Endothelial cell of umbilical vein (primary cell): Measurements from ENCODE around the gene OLFML2B. TPM values are rescaled to one million over a fixed set of nuclear protein-coding genes. Genes with fewer than 3 reads are reported as not detected.

Experiments used
- BruUV-seq: library from RNA; stranded (reverse); fragments of 400-500 nt; replicated peaks from 2 replicates; lab custom pipeline; 2021; lab: Mats Ljungman, UMichigan
- CTCF ChIA-PET: fragments of 300-600, 350-600 bp; sonication (Branson Sonifier 250); formaldehyde crosslinking; loops from one replicate; lab custom pipeline; 2021; ENCODE audit warnings: antibody characterized with exemption, inconsistent platforms; lab: Charles Lee
- POLR2A ChIA-PET: fragments of 300-600, 350-600 bp; sonication (Branson Sonifier 250); formaldehyde crosslinking; loops from one replicate; lab custom pipeline; 2021; ENCODE audit warnings: antibody characterized with exemption, inconsistent platforms; lab: Charles Lee
- DNase-seq: peaks from one replicate; pipeline ENCODE4 v3.0.0-alpha.2; 2011; ENCODE audit warnings: low read depth, low spot score
- FAIRE-seq: peaks from 2 replicates; lab custom pipeline; 2011; peaks lifted over from hg19 to GRCh38; lab: Jason Lieb, UNC
- H2AFZ ChIP-seq: 2 replicates; pipeline ENCODE4 v1.6.0; 2012; ENCODE audit warnings: low read depth, low read length, control low read depth, inconsistent platforms
- H3K27ac ChIP-seq: 2 replicates; pipeline ENCODE4 v1.5.1; 2011; ENCODE audit warnings: low read depth, mild to moderate bottlenecking, control low read depth, low read length, moderate library complexity; ENCODE audit not compliant: insufficient read depth
- H3K27me3 ChIP-seq, 2 experiments: 2 replicates each; pipeline versions ENCODE4 v1.6.0 to v1.6.1; 2011; ENCODE audit warnings: low read length in 2 of 2, mixed read lengths in 1 of 2; ENCODE audit not compliant: control insufficient read depth in 2 of 2, insufficient read depth in 2 of 2
- H3K36me3 ChIP-seq, 2 experiments: 2 replicates in 1 of 2; 3 replicates in 1 of 2; pipeline ENCODE4 v1.5.1; 2011; ENCODE audit warnings: low read length in 2 of 2, mild to moderate bottlenecking in 1 of 2, moderate library complexity in 1 of 2; ENCODE audit not compliant: control insufficient read depth in 2 of 2, insufficient read depth in 2 of 2; ENCODE audit errors: extremely low read depth in 1 of 2
- H3K4me1 ChIP-seq: 3 replicates; pipeline ENCODE4 v1.5.1; 2011; ENCODE audit warnings: mild to moderate bottlenecking, low read length; ENCODE audit not compliant: control insufficient read depth, insufficient read depth; ENCODE audit errors: extremely low read depth
- H3K4me2 ChIP-seq: 2 replicates; pipeline ENCODE4 v1.6.1; 2011; ENCODE audit warnings: low read length, control low read depth, mixed read lengths; ENCODE audit not compliant: insufficient read depth
- H3K4me3 ChIP-seq, 3 experiments: fragments of 200-600 bp in 1 of 3; sonication (generic), shearing (Covaris generic) in 1 of 3; replicated peaks in 1 of 3; 2 replicates each; pipeline ENCODE4 v1.5.1; 2011 to 2016; ENCODE audit warnings: control low read depth in 3 of 3, low read length in 3 of 3, mild to moderate bottlenecking in 2 of 3, inconsistent platforms in 1 of 3, low read depth in 1 of 3, moderate library complexity in 1 of 3; ENCODE audit not compliant: insufficient read depth in 1 of 3
- H3K79me2 ChIP-seq: 2 replicates; pipeline ENCODE4 v1.6.0; 2012; ENCODE audit warnings: low read length, inconsistent platforms; ENCODE audit not compliant: control insufficient read depth, insufficient read depth
- H3K9ac ChIP-seq: replicated peaks from 2 replicates; pipeline ENCODE3; 2011; ENCODE audit warnings: low read length, control low read depth; ENCODE audit not compliant: insufficient read depth; ENCODE audit errors: extremely low read depth
- H3K9me1 ChIP-seq: replicated peaks from 3 replicates; pipeline ENCODE4 v1.6.0; 2011; ENCODE audit warnings: mild to moderate bottlenecking, low read length; ENCODE audit not compliant: control insufficient read depth, insufficient read depth; ENCODE audit errors: extremely low read depth
- H3K9me3 ChIP-seq: replicated peaks from 2 replicates; pipeline ENCODE4 v1.5.1; 2012; ENCODE audit warnings: low read length, inconsistent platforms; ENCODE audit not compliant: control insufficient read depth, insufficient read depth
- H4K20me1 ChIP-seq: replicated peaks from 2 replicates; pipeline ENCODE3; 2011; ENCODE audit warnings: mild to moderate bottlenecking, low read length; ENCODE audit not compliant: control insufficient read depth, insufficient read depth; ENCODE audit errors: extremely low read depth
- EZH2 ChIP-seq: IDR thresholded peaks from 2 replicates; pipeline ENCODE4 v1.6.1; 2012; ENCODE audit warnings: borderline replicate concordance, low read depth, mild to moderate bottlenecking, moderate library complexity, low read length, inconsistent platforms; ENCODE audit not compliant: severe bottlenecking
- FOS ChIP-seq: IDR thresholded peaks from 2 replicates; pipeline ENCODE4 v1.6.1; 2011; ENCODE audit warnings: mild to moderate bottlenecking, low read length, moderate library complexity, borderline replicate concordance; ENCODE audit not compliant: insufficient read depth
- GATA2 ChIP-seq: IDR thresholded peaks from 2 replicates; pipeline ENCODE4 v1.7.0; 2011; ENCODE audit warnings: low read depth, mild to moderate bottlenecking, moderate library complexity, mixed read lengths, low read length; ENCODE audit not compliant: insufficient read length, insufficient read depth
- JUN ChIP-seq: IDR thresholded peaks from 2 replicates; pipeline ENCODE4 v1.6.1; 2011; ENCODE audit warnings: borderline replicate concordance, low read depth; ENCODE audit not compliant: insufficient read length, insufficient read depth
- POLR2A ChIP-seq: IDR thresholded peaks from 2 replicates; pipeline ENCODE4 v1.6.1; 2012; ENCODE audit warnings: low read depth, mild to moderate bottlenecking, control low read depth, low read length
- POLR2AphosphoS5 ChIP-seq: IDR thresholded peaks from 2 replicates; pipeline ENCODE4 v1.6.1; 2012; ENCODE audit warnings: low read depth, mild to moderate bottlenecking, control low read depth, low read length, moderate library complexity; ENCODE audit not compliant: insufficient read depth
- dilution Hi-C: fragments of 300-500 bp; cut with MboI; formaldehyde crosslinking; loops from one replicate; pipeline ENCODE4 v1.15.0; 2019; ENCODE audit warnings: low sequenced_read_pairs; ENCODE audit not compliant: extremely low pct_ligation_motif_present
- intact Hi-C: fragments of 100-400 bp; cut with micrococcal nuclease; formaldehyde crosslinking; loops from one replicate; pipeline ENCODE4 v1.10.0; 2022
- polyA plus RNA-seq, 4 experiments: library from polyadenylated mRNA; depleted of rRNA in 3 of 4; stranded (reverse) in 3 of 4; unstranded in 1 of 4; fragments of >200 nt; gene quantifications; 2 replicates each; pipeline versions ENCODE4 v1.2.1 to v1.2.3, GENCODE V29; 2011 to 2012; ENCODE audit warnings: missing spikeins in 1 of 4
- total RNA-seq: library from RNA; stranded (reverse); gene quantifications from 2 replicates; pipeline ENCODE4 v1.2.3, GENCODE V29; 2021
- TF ChIP-seq, protein P1 (sequence below), 2 donors: IDR thresholded peaks; 1 replicate in 1 of 2; 2 replicates in 1 of 2; pipeline ENCODE4 v1.5.1; 2011; ENCODE audit warnings: low read length in 2 of 2, mild to moderate bottlenecking in 2 of 2, moderate library complexity in 2 of 2, control low read depth in 1 of 2, inconsistent platforms in 1 of 2, low read depth in 1 of 2; ENCODE audit not compliant: insufficient read depth in 1 of 2; ENCODE audit errors: extremely low read depth in 1 of 2

The OLFML2B gene
- total and polyA plus RNA-seq, 2 donors (not counting 3 experiments of a cell fraction or from before 2014, with no cell fraction given) = 0.58 to 0.62 TPM

- Histone ChIP-seq H3K9me3 (no peaks in the 10 kb centered on the region), H4K20me1 (no peaks in the 10 kb centered on the region), H3K27ac (no peak overlapping the region), H3K79me2 (no peaks in the 10 kb centered on the region), H3K9ac (no peak overlapping the region), H3K9me1 (no peaks in the 10 kb centered on the region), H3K4me2 (no peak overlapping the region), H3K4me3 (no peak overlapping the region), H3K27me3 (peaks cover 14 to 15% of the 10 kb centered on the region in 2 experiments), H3K36me3 (no peaks in the 10 kb centered on the region), H3K4me1 (no peaks in the 10 kb centered on the region), H2AFZ (no peak overlapping the region)
- ChIA-PET CTCF (no interaction called here), POLR2A (no interaction called here)
- no TSS peak for BruUV-seq
- intact Hi-C loops (no loop called here), dilution Hi-C loops (no loop called here)
- DNase-seq = no peak
- TF ChIP-seq, protein P1, sequence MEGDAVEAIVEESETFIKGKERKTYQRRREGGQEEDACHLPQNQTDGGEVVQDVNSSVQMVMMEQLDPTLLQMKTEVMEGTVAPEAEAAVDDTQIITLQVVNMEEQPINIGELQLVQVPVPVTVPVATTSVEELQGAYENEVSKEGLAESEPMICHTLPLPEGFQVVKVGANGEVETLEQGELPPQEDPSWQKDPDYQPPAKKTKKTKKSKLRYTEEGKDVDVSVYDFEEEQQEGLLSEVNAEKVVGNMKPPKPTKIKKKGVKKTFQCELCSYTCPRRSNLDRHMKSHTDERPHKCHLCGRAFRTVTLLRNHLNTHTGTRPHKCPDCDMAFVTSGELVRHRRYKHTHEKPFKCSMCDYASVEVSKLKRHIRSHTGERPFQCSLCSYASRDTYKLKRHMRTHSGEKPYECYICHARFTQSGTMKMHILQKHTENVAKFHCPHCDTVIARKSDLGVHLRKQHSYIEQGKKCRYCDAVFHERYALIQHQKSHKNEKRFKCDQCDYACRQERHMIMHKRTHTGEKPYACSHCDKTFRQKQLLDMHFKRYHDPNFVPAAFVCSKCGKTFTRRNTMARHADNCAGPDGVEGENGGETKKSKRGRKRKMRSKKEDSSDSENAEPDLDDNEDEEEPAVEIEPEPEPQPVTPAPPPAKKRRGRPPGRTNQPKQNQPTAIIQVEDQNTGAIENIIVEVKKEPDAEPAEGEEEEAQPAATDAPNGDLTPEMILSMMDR (IDR thresholded peaks at IDR 0.05; ENCODE audit: extremely low read depth in 1 of 2, insufficient read depth in 1 of 2, low read depth in 1 of 2, low read length in 2 of 2) = no peak
- TF ChIP-seq POLR2AphosphoS5 (no peak), JUN (no peak)
- FAIRE-seq = no peak
These were observed 10.4 kb downstream of the OLFML2B start for GRCh38 chr1:162013289-162013688.

DNA sequence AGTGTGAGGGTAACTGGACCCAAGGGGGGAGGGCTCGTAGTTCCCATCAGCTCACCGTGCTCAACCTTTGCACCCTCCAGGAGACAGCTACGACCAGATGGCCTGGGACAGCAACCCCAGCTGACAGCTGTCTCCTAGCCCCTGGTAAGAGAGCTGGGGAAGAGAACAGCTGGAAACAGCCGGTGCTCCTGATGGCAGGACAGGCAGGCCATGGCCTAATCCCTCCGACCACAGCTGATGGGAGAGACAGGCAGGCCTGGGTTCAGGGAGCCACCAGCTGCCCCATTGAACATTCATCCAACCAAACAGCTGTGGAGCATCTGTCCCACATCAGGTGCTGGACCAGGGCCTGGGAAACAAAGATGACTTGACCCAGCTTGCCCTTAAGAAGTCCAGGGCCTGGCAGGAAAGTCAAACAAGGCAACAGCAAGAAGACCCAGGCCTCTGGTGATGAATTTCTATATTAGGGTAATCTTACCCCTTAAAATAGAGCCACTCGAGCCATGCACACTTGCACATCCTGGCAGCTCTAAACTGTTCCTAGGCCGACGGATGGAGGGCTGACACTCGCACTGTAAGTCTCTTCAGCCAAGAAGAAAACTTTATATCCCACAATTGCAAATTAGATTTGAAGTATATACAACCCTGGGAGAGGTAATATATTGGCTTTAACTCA is 12.2 kb downstream of the OLFML2B start:
- Histone ChIP-seq H3K9me1 (no peaks in the 10 kb centered on the region), H3K27me3 (peaks cover 14 to 17% of the 10 kb centered on the region in 2 experiments), H4K20me1 (no peaks in the 10 kb centered on the region), H3K36me3 (no peaks in the 10 kb centered on the region), H3K4me3 (no peak overlapping the region), H3K79me2 (no peaks in the 10 kb centered on the region), H3K9me3 (no peaks in the 10 kb centered on the region), H3K4me1 (no peaks in the 10 kb centered on the region), H3K27ac (no peak overlapping the region), H3K4me2 (no peak overlapping the region), H2AFZ (no peak overlapping the region), H3K9ac (no peak overlapping the region)
- POLR2A ChIA-PET = no interaction called here
- FAIRE-seq (no peak), DNase-seq (no peak)
- no peak for TF ChIP-seq EZH2
- no peak for TF ChIP-seq POLR2A
- no peak for TF ChIP-seq FOS
- TF ChIP-seq GATA2 = no peak
- no TSS peak for BruUV-seq
- dilution Hi-C loops (no loop called here), intact Hi-C loops (no loop called here)
- CTCF ChIA-PET = interaction anchor here (0.8 to 1.8 kb wide), 3 partner anchors 13 to 26 kb away, joined by 3 to 5 read pairs (median 5); no protein-coding TSS in a partner anchor
